Measurements from ENCODE around the gene C1orf21.
"Not testable (repeated sequence)": the region's sequence is repeated elsewhere in the genome, so short reads cannot be mapped to it uniquely, and the experiment has no call there.

Gene C1orf21

DNA sequence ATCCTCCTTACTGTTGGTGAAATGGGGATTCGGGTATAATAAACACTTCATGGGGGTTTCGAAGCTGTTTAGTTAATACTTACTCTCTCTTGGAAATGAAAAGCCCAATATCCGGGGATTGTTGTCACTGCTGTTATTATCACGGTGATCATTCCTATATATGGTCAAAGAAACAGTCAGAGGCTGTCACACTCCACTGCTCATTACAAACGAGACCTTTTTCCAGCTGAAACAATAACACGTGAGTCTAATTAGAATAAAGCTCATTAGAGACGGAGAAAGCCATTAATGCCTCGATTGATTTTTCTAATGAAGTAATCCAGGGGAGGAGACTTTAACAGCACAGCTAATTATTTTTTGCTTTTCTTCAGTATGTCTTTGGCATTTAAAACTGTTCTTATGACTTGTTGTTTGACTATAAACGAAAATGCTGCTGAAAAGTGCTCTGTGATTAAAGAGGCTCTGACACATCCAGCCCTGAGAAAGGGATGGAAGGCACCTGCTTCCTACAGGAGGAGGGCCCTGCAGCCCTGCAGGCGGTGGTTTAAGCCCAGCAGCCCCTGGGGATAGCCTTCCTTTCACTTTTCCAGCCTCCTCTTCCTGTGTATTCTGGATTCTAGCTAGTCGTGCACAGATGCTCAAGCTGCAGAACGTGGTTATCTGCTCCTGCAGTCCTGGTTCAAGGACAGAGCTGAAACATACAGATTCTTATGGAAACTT is 224.2 kb downstream of the C1orf21 start:
- DNase-seq = no peak

DNA sequence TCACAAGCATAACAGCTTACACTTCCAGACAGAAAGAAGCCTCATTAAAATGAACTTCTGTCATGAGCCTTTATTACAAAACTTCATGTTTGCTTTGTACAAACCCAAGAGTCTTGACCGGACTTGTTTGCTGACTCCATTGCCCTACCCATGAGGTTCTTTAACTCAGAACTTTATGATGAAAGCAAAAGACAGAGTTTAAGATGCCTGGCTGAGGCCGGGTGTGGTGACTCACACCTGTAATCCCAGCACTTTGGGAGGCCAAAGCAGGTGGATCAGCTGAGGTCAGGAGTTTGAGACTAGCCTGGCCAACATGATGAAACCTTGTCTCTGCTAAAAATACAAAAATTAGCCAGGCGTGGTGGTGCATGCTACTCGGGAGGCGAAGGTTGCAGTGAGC is 225.4 kb downstream of the C1orf21 start:
- DNase-seq = not testable (repeated sequence)

DNA sequence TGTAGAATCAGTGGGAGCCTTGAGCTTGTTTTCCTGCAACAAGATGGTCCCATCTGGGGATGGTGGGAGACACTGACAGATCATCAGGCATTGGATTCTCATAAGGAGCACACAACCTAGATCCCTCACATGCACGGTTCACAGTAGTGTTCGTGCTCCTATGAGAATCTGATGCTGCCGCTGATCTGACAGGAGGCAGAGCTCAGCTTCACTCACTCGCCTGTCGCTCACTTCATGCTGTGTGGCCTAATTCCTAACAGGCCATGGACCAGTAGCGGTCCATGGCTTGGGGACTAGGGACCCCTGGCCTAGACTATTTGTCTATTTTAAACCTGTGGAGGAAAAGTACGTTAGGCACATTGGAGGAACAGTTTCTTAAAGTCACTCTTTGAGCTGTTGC is 227.8 kb downstream of the C1orf21 start:
- DNase-seq = no peak

DNA sequence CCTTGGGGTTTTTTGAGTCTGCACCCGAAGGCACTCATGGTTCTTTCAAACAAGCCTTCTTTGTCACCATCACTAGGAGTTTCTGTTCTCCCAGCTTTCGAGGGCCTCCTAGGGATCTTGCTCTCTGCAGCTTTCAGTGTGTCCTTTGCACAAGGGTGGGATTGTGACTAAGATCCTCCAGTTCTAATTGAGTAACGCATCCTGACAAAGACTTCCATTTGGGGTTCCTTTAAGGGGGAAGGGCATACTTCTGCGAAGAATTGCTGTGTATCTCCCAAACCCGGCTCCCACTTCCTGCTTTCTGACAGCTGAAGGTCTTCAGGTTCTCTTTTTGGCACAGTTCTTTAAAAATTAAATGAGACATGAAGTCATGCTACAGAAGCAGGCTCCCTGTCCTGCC is 228.5 kb downstream of the C1orf21 start:
- DNase-seq = no peak

DNA sequence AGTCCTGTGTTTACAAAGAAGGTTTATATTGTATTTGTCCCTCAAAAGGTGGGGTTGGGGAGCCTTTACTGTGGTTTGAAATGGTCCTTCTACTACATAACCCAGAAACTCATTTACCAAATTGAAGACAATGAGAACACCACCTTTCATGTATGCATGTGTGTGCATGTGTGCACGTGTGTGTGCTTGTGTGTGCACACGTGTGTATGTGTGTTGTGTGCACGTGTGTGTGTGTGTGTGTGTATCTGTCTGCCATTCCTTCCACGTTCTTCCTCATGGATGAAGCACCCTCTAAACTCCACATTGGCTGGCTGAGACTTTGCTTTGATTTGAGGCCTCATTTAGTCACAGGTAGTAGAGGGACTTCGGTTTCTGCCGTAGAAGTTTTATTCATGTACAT is 229.7 kb downstream of the C1orf21 start:
- DNase-seq = no peak

DNA sequence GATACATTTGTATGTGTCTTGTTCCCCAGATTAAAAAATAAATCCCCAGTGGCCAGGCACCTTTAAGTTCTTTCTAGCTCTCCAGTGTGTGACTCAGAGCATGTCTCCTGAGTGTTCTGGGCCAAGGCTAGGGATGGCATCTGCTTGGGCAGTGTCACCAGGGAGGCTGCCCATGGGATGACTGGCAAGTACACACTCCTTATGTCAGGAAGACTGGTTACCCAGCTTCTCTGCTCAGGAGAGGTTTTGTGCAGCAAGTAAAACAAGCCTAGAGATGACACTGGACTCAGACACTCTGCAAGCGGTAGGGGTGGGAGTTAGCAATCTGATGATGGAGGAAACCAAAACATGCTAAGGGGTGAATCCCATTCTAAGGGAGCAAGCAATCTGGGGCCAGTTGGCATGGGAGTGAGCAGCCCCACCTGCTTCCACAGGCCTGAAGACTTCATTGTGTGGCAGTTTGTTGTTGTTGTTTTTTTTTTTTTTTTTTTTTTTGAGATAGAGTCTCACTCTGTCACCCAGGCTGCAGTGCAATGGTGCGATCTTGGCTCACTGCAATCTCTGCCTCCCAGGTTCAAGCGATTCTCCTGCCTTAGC is 230.7 kb downstream of the C1orf21 start:
- no peak for DNase-seq

DNA sequence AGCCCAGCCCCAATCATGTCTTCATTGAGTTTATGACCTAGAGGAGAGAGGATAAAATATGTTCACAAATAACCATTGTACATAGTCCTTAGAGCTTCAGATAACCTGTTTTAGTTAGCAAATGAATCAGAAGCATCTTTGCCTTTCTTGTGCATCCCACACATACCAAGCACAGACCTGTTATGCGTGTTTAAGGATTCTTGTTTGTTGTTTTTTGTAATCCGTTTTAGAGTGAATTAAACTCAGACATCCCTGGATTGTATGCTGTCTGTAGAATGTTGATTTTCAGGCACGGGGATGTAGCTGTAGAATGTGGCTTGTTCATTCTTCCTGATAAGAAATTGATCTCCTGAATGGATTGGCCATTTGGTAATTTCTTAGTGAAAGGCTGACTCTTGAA is 232.0 kb downstream of the C1orf21 start:
- no peak for DNase-seq

DNA sequence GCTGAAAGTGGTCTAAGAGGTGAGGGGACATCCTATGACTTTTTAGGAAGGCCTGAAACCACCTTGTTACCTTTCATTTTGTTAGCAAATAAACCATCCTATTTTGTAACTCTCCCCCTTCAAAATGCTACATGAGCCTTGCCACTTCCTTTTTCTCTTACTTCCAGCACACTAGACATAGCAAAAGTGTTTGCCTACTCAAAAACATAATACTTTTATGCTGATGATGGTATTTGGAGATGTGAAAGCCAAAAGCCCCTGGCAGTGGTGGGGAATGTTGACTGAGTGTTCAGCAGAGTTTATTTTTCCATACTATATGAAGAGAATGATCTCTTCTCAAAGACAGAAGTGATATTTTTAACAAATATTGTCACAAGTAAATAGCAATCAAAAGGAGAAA is 233.6 kb downstream of the C1orf21 start:
- DNase-seq = no peak

DNA sequence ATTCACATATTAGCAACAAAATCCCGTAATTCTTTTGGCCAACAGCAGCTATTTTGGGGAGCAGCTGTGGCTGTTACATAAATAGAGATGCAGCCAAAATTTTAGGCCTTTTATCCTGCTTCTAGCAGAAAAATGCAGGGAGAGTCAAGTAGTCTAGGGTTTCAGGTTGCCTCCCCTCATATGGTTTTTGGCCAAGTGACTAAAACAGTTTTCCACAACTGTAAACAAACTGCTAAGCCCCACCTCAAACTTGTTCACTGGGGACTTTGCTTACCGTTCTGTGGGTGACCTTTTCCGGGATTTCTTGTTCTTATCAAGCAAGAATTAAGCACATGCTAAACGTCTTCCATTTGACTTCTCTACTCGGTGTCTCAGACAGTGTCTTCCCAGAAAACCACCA is 234.4 kb downstream of the C1orf21 start:
- no peak for DNase-seq

DNA sequence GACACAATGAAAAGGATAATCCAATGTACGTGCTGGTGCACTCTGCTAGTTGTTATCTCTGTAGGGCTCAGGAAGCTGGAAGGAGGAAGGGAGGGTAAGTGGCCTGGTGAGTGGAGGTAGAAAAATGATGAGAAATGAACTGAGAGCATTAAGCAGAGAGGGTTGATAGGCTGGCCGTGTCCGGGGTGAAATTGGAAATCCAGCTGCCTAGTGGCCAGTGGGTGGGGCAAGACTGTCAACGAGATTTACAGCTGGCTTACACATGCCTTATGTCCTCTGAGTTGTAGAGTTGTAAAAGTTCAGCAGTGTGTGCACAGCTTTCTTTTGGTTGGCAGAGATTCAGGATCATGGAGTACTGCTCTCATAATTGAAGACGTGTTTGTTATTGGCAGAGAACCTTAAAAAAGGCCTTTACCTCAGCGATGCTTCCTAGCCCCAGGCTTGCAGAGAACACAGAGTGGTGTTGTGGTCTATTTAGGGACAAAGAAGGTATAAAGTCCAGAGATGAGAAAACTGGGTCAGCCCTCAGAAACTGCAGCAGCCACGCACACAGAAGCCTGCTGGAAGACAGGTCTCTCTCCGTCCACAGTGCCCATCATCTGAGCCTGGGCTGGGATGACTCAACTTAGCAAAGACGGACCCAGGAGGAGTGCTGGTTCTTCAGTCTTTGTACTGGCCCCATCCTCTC is 235.5 kb downstream of the C1orf21 start:
- no peak for DNase-seq

DNA sequence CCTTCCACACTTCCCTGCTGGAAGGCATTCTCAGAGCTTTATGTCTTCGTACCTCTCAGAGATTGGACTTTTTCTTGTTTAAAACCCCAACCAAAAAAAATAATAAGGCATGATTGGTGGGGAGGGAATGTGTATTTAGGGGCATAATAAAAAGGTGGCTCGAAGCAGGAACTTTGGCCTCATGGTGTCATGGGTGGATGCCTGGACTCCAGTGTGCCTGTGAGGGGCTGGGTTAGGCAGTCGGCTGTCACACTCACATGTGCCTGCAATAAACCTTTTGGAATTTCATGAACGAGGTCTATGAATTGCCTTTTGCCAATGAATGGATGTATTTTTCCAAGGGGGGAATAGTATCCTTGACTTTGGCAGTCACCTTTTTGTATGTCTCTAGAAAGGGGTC is 236.6 kb downstream of the C1orf21 start:
- DNase-seq = no peak

DNA sequence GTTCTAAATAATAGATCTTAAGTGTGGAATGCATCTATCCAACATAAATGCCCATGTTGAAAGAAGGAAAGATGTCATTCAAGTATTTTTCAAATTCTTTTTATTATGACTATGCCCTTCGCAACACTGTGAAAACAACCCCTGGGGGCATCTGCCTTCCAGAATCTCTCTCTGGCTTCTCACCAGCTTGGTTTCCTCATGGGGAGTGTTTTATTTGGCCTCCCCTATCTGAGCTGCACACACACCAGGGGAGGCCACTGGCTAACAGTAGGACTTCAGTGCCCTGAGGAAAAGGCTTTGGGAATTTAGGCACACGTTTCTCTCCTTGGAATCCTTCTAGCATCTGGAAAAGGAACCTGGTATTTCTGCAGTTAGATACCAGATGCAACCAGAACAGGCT is 237.2 kb downstream of the C1orf21 start:
- DNase-seq = no peak

DNA sequence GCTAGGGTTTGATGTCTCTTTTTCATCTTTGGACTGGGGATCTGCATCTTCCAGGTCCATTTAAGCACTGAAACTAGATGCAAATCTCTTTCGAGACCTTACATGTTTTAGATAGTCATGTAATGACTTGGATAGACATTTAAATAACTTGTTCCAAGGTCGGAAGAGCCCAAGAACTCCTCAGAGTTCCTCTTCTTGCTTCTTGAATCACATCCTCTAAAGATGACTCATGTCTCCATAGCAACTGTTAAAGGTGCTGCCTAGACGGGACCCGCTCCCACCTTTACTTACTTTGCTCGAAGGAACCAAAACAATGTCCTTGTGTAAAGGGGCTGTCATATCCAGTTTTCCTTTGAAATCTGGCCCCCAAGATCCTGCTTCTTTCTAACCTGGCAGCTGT is 237.8 kb downstream of the C1orf21 start:
- DNase-seq = no peak

DNA sequence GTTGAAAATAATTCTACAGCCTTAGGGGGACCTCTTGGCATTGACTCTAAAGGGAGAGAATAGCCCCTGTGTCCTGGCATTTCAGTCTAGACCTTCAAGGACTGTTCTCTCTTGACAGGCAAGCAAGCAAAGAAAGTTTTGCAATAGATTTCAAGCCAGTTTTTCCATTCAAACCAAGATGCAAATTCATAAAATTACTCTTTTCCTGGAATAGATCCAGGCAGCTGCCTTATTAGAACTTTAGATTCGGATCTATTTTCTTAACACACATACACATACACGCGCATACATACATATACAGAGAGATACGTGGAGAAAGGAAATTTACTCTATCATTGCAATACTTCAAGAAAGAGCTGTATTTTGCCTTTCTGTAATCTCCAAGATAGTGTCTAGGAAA is 238.4 kb downstream of the C1orf21 start:
- DNase-seq = no peak

DNA sequence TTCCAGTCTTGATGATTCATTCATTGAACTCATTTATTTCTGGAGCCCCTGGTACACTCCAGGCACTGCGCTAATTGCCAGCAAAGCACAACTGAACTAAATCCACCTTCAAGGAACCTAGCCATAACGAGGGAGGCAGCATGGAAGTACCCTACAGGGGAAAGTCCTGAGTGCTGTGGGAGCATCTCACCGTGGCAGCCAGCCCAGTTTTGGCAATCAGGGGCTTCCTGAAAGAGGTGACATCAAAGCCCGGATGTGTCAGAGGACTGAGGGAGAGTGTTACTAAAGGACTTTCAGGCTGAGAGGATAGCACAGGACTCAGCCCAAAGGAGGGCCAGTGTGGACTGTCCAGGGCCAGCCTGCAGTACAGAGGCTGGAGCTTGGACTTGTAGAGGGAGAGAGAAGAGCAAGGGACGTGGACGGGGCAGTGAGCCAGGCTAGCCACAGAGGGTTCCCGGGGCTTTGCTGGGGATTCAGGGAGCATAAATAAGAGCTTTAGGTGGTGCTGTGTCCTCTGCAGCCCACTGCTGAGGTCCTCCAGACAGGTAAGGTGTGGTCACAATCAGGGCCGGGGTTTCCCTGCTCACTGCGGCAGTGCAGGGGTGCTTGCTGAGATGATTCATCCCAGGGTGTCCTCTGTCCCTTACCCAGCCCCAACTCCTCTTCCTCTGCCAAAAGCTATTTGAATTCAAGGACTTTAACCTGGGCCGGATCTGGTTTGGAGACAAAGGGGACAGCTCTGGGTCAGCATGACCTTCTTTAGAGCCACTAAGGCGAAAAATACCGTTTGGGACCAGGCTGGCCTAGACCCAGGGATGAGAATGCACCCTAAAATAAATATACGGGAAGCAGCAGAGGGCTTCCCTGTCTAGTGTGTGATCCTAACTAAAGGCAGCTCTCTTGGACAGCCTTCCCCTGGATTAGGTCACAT is 239.5 kb downstream of the C1orf21 start:
- no peak for DNase-seq

DNA sequence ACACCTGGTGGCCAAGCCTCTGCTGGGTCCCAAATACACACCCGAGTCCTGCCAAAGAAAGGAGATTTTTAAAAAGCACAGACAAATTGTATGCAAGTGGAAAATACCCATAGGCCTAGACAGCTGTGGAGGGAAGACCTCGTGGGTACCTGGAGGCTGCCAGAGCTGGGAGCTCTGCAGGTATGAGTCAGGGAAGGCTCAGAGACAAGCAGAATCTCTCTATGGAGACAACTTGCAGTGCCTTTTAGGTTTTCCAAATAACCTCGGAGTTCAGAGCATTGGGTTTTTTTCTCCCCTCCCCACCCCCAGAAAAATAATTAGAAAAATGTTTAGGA is 240.1 kb downstream of the C1orf21 start:
- DNase-seq = no peak

DNA sequence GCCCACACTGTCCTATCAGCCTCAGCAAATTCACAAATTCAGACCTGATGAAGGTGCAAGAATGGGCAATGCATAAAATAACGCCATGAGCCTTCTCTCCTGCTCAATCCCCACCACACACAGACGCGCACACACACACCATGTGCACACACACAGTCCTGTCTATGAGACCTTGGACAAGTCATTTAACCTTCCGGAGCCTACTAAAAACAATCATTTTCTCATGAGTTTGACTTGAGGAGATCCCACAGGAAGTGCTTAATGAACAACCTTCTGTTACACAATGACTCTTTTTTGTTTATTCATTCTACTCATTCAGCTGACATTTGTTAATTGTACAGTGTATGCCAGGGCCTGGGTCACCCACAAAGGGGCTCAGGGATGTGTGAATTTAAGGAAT is 242.4 kb downstream of the C1orf21 start:
- DNase-seq = no peak

DNA sequence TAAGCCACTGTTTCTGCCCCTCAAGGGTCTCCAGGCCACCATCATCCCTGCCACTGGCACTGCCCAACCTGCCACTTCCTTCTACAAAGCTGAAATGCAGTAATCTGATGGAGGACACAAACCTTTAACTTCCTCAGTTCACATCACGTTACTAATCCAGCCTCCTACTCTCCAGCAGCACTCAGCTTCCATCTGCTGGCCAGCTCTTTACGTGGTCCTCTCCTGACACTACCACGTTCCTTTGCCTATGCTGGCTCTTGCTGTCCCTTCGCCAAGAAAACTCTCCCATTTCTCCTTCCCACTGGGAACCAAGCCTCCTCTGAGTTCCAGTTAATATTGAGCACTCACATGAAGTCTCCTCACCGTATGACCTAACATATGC is 243.8 kb downstream of the C1orf21 start:
- DNase-seq = no peak

DNA sequence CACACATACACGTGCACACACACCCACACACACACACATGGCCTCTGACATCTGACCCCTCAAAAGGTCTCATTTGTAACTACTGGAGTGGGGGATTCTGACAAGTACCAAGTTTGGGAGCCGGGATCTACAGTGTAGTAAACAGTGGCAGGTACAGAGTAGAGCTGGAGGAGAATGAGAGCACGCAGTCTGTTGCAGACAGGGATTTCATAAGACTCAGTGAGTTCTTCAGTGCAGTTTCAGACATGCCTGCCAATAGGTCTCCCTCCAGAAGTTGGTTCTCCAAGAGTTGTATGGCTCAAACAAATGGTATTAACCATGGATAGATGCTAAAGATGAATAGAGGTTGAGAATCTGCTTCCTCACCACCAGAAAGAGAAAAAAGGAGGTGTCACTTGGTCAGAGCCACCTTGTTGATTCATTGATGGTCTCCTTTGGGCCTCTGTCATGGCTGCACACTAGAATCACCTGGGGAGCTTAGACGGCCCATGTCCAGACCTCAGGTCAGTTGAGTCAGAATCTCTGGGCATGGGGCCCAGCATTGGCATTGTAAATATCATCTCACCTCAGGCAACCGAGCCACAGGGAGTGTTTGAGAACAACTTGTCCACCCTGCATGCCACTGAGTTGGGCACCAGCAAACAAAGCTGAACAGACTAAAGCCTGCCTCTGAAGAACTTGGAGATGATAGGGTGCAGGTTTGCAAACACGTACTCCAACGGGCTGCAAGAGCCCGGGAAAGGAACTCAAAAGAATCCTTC is 245.8 kb downstream of the C1orf21 start:
- DNase-seq = no peak

DNA sequence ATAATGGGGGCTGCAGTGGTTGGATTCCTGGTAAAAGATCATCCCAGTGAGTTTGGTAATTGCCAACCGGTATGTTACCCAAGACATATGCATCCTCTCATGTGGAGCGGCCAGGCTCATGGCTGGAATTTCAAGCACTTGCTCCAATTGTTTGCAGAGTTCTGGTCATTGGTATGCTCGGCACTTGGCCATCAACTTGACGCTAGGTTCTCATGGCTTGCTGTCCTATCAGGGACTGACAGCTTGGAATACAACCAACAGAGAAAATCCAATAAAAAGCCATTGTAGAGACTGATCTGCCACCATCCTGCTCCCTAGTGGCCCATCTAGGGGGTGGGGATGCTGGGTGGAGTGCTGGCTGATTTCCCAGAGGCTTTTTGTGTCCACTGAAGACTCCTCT is 247.0 kb downstream of the C1orf21 start:
- no peak for DNase-seq

DNA sequence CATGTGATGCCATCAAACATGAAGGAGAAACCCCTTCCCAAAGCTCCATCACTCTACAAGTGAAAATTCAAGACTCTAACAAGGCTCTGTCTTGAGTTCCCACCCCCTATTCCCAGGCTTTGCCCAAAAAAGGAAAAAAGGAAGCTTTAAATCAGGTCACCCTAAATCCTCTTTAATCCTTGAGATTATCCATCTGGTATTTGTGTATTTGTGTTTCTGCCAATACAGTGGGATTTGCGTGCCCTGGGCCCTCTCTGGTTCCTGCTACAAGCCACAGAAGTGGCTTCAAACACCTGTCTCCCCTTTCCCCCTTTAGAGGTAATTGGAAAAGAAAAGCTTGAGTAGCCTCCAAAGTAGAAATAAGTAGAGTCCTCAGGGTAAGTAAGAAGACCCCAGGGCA is 247.5 kb downstream of the C1orf21 start:
- no peak for DNase-seq

DNA sequence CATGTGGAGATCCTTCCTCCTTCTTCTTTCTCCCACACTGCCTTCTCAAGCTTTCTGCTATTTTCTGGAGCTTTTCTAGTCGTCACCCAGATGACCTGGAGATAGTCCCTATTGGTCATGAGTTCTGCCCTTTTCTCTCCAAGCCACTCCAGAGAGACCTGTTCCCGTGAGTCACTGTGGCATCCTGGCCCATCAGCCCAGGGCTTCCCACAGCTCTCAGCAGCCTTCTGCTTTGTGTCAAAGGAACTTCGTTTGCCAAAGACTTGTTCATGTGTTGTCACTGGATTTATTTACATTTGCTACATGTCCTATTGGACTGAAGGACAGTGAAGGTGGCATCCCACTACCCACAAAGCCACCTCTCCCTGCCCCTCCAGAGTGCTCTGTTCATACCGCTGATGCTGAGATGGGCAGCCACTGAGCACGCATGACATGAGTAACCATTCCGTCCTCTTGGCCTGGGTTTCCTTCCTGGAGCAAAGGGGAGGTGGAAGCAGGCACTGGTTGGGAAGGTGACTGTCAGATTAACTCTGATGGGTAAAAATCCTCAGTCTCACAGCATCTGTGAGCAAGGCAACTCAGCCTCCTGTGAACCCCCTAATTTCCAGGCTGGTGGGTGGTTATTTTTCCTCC is 248.6 kb downstream of the C1orf21 start:
- DNase-seq = no peak
